NCI-H1417 treated with DMSO at 0.1 percent for 48 hours (cell line): Measurements from ENCODE around the gene RBM8A.

ENCODE experiments used
- DNase-seq: peaks from one replicate; lab custom pipeline; 2025; lab: John Stamatoyannopoulos, UW

Gene RBM8A

DNA sequence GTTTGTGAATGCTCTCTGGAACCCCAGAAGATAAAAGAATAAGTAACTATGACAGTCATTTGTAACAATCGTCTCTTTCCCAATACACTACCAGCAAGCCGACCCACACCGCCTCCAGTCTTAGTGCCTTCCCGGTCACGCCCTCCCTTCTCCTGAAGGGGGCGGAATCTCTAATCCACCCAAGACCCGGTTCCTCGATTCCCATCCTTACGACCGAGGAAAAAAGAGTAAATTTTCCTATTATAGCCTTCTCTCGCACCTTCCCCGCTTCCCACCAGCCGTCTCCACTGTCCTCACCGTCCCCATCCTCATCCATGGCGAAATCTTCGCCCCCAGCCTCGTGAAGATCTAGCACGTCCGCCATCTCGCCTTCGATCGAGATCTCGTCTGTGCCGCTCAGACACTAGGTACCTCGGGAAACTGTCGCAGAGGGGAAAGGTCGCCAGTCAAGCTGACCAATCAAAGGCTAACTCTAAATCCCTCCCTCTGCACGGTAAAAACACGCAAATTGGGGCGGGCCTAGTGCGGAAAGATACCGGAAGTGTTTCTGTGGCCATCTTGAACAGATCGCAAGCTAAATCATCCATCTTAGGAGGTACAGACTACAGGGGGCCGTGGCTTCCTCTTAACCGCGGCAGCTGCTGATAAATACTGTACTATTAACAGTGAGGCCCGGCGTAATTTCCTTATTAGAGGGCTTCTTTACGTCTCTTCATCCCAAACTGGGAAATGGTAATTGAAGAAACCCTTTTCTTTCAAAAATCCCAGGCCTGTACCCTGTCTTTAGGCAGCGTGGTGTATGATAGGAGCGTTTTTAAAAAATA is at the start of gene RBM8A:
RBM8A (minus strand) TSS at position 422 of the 824 bp plus-strand sequence; CDS start at position 364, 58 bp downstream.
- peak; percentile 98 for DNase-seq

DNA sequence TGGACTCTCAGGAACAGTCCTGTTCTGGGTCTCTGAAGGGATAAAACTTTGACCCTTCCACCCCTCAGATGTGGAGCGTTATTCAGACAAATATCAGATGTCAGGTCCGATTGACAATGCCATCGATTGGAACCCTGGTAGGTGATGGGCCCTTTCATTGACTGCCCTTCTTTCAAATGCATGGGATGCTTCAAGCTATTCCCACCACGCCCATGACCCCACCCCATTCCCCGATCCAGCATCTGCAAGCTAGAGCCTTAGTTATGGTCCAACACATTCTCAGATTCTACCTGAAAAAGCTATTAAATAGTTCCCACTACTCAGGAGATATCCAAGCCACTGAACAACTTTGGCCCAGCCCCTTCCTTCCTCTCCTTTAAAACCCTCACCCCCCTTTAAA is 49.7 kb upstream of the RBM8A start:
- DNase-seq = no peak

DNA sequence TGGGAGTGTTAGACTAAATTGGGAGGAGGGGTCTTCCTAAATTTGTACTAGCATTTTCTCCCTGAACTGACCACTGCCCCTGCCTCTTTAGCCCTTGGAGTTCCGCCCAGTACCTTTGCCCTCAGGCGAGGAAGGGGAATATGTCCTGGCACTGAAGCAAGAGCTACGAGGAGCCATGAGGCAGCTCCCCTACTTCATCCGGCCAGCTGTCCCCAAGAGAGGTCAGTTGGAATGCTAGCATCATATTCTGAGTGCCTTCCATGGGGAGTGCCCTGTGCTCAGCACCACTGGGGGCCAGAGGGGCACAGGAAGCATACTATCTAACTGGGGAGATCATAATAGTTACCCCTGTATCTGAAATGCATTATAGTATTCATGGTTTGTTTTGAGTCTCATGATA is 47.9 kb upstream of the RBM8A start:
- no peak for DNase-seq

DNA sequence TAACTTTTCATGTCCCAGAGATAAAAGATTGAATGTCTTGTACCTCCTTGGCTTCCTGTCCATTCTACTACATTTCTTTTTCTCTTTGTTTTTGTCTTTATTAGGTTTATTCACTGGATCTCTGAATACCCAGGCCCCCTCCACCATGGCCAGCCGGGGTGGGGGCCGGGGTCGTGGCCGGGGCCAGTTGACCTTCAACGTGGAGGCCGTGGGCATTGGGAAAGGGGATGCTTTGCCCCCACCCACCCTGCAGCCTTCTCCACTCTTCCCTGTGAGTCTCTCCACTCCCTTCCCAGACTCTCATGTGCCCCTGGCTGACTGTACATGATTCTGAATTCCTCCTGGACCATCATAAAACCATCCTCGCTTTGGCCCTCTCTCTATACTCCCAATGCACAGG is 47.4 kb upstream of the RBM8A start:
- no peak for DNase-seq

DNA sequence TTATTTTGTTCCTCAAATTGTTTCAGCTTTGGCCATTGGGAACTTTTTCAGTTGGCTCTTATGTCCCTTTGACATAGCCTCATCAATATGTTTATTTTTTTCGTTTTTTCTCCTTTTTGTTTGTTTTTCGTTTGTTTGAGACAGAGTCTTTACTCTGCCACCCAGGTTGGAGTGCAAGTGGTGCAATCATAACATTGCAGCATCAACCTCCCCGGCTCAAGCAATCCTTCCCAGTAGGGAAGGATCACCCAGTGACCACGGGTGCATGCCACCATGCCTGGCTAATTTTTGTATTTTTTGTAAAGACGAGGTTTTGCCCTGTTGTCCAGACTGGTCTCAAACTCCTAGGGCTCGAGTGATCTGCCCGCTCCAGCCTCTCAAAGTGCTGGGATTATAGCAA is 45.3 kb upstream of the RBM8A start:
- no peak for DNase-seq

DNA sequence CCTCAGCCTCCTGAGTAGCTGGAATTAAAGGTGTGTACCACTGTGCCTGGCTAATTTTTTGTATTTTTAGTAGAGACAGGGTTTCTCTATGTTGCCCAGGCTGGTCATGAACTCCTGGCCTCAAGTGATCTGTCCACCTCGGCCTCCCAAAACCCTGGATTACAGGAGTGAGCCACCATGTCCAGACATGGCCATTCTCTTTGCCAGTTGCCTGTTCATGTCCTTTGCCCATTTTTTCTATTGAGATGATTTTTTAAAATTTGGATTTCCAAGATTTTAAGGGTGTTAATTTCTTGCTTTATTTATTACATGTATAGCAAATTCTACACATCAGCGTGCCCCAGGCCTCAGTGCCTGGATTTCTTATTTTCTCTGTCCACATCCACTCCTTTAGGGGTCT is 40.0 kb upstream of the RBM8A start:
- no peak for DNase-seq

DNA sequence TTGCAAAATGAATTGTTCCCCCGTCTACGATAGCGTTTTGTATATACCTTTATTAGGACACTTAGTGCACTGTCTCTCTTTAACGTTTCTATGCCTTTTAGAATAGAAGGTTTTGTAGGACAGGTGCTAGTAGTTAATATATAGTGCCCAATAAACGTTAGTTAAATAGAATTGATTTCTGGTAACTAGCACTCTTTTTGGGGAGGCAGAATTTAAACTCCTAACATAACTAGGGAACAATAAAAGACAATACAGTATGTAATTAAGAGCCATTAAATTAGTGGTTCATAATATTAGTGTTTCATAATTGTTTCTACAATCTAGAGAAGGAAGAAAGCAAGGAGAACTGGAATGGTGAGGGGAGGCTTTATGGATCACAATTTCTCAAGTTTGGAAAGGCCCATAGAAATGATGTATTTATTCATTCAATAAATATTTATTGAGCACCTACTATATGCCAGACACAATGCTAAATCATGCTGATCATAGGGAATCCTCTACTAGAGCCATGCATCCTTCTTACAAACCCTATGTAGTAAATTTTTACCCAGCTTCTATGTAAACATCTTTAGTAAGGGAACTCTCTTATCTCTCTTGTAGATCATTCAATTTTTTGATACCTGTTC is 37.9 kb upstream of the RBM8A start:
- DNase-seq = no peak

DNA sequence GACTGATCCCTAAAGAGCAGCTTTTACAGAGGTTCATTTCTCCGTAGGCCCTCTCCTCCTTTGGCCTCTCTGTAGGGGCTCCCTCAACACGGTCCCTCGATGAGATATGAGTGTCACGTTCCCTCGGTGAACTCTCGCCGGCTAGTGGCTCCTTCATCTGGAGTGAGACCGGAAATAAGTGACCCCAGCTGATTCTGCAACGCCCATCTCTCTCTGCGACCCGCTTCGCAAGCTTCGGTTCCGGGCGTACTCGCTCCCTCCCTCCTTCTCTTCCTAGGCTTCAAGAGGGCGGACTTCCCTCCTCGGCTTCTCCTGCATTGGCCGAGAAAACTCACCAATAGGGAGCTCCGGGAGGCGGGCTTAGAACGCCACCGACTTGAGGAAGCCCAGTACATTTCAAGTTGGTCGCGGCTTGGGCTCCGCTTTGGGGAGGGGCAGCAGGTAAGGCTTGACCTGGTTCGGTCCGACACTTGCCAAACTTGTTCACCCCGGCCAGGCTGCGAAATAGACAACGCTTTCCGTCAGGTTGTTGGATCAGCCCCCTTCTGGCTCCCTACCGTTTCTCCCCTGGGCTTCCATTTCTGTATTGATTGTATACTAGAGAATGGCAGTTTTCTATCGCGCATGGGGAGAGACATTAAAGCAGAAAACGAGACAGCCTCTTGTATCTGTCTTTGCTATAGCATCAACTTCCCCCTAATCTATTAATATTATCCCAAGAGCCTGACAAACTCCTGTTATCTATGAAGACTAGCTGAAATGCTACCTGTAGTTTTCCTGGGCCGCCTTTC is 37.2 kb upstream of the RBM8A start, which contains the start of the genes ANKRD34A and POLR3GL:
ANKRD34A (minus strand) TSS at position 248 of the 791 bp plus-strand sequence. CDS start 2,816 bp downstream, outside the sequence.
POLR3GL (plus strand) TSS at position 363 of the 791 bp plus-strand sequence. CDS start 10,176 bp downstream, outside the sequence.
- DNase-seq = peak; percentile 63

DNA sequence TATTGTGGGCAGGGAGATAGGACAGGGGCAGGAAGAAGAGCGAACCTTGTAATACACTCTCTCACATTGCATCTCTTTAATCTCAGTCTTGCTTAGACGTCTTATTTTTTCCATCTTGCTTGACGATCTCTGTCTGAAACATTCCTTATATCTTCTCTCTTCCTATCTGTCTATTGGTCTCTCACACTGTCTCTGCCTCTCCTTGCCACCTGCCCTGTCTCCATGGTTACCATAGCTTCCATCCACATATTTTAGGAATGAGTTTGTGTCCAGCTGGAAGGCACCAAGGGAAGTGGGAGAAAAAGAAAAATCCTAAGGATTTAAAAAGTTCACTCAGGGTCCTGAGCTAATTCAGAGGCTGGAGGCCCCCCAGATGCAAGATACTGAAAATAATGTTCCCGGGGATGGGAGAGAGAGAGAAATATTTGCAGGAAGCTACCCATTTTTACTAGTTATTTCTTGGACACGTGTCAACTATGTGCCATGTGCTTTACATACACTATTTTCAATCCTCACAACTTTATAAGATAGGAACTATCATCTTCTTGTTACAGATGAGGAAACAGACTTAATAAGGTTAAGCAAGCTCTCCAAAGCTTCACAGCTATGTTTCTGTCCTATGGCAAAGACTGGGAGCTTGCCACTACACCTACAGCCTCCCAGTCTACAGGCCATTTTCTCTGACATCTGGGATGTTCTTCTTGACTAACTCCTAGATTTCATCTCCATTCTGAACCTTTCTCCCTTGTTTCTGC is 36.2 kb upstream of the RBM8A start:
- DNase-seq = no peak

DNA sequence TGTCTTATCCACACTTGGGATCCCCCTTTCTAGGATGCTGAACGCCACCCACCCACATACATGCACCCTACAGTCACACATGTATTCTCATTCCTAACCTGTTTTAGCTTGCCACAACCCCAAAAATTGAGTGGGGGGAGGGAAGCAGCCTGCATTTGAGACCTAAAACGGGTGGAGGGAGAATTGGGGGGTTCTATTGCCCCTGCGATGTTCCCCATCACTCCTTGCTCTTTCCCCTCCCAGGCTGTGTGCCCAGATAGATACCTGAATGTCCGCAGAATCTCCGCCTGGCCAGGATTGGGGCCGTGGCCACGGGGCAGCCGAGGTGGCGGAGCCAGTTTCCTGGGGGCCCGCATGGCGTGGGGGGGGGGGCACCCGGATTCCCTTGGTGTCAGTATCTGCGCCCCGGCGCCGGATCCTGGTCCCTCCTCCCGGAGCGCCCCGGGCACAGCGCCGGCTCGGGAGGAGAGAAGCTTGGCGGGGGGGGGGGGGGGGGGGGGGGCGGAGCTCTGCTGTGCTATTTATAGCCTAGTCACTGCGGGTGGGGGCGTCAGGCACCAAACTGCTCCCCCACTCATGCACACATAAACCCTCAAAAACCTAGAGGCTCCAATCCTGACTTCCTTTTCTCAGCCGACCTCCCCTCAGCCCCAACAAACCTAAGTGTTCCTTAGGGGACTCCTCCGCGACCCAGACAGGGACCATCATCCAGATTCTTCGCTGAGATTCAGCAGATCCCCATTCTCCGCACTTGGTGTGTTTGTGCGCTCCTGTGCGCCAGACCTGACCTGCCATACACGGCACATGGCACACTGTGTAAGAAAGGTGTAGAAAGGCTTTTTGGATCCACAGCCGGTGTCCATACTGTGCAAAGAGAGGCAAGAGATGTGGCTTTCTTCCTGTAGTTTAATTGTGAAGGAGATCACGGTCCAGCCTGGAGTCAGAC is 35.1 kb upstream of the RBM8A start:
- no peak for DNase-seq

DNA sequence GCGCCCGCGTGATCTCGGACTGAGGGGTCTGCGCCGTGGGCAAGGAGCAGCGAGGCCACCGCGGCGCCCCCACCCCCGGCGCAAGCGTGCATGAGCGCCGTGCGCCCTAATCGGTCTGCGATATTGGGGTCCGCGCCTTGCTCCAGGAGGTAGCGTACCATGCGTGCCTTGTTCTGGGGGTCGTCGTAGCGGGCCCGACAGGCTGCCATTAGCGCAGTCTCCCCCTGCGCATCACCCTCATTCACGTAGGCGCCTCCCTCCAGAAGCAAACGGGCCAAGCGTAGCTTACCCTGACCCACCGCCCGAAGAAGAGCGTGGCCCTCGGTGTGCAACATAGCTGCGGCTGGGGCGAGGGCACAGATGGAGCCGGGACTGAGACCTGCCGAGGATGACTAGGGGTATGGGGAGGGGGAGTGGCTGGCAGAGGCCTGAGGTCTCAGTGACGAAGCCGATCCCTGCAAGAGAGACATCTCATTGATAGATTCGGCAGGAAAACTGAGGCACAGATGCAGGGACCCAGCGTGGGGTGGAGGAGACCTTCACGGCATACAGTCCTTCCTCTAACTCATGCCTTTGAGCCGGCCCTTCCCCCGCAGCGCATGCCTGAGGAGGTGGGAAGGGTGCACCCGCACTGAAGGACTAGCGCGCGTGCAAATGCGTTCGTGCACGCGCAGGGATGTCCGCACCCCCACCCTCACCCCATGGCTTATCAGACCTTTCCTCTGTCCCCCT is 34.3 kb upstream of the RBM8A start:
- no peak for DNase-seq

DNA sequence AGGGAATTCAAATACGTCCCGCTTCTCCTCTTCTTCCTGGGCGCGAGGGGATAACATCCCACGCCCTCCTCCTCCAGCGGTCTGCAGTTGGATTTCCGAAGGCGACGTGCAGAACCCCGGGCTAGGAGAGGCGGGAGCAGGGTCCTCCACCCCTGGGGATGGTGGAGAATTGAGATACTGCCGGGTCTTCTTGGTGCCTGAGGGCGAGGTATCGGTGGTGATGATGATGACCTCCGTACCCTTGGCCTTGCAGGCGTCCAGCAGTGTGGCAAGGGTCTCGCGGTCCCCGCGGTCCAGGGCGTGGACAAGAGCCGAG is 33.8 kb upstream of the RBM8A start:
- no peak for DNase-seq

DNA sequence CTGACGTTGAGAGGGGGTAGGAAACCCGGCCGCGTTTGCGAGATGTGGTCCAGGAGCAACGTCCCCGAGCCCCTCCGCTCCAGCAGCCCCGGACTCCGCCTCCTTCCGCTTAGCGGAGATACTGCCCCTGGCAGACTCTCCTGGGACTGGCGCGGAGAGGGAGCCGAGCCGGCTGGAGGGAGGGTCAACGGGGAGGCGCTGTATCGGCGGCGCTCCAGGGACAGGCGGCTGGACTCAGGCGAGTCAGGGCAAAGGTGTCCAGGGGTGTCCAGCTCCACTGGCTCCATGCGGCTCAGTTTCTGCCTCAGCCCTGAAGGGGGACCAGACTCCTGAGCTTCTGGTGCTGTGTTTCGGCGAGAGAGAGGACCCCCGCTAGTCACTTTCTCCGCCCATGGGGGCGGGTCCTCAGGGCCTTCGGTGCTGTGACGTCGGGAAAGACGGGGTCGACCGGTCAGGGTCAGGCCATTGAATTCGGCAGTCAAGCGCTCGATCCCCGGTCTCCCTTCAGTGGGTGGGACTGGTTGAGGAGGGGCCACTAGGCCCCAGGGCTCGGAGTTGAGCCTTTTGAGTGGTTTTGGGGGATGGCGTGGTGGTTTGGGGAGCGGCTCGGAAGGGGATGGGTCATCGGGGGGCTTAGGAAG is 33.3 kb upstream of the RBM8A start:
- no peak for DNase-seq

DNA sequence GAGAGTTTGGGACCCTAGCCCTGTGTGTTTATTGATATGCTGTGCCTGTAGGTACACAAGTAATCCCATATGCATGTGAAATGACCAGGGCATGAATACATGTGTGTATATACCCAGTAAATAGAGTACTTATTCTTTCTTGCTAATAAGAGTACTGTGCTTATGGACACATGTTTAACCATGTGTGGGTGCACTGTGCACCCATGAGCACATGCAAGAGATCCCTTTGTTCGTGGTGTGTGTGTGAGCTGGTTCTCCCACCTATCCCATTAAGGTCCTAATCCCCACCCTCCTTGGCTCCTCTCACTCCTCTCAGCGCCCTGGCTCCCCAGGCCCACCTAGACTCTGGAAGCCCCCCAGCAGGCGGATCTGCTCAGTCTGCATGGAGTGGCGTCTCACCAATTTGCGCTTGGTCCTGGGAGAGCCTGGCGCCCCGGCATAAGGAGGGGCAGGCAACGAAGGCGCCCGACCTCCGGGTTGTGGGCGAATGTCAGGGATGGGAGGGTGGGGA is 32.7 kb upstream of the RBM8A start:
- DNase-seq = no peak

DNA sequence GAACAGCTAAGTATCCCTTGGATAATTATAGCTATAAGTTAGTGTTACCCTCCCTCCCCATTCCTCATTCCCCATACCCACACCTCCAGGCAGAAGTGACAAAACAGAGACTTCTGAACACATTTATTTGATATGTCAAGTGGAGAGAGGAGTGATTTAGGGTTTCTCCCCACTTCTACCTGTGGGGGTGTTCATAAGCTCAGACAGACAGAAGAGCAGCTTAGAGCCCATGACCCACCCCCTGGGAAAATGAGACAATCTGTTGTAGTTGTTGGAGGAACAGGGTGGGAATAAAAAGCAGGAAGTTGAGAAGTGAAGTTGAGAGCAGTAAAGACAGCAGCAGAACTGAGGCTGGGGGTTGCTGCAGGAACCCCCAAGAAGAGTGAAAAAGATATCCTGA is 32.0 kb upstream of the RBM8A start:
- DNase-seq = no peak

DNA sequence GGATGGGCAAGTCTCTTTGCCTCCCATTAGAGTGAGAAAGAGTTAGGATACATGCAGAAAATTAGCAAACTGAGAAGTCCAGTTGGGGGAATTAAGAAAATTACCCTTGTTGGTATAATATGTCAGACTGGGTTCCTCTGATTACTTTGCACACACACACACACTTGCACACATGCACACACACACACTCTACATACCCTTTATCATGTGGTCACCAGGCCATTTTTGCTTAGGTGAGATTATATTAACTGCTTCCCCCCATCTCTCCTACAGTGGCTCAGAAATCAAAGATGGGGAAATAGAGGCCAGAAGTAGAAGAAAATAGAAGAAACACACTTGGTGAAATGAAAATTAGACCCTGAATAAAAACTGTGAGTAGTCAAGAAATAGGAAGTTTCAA is 31.4 kb upstream of the RBM8A start:
- no peak for DNase-seq

DNA sequence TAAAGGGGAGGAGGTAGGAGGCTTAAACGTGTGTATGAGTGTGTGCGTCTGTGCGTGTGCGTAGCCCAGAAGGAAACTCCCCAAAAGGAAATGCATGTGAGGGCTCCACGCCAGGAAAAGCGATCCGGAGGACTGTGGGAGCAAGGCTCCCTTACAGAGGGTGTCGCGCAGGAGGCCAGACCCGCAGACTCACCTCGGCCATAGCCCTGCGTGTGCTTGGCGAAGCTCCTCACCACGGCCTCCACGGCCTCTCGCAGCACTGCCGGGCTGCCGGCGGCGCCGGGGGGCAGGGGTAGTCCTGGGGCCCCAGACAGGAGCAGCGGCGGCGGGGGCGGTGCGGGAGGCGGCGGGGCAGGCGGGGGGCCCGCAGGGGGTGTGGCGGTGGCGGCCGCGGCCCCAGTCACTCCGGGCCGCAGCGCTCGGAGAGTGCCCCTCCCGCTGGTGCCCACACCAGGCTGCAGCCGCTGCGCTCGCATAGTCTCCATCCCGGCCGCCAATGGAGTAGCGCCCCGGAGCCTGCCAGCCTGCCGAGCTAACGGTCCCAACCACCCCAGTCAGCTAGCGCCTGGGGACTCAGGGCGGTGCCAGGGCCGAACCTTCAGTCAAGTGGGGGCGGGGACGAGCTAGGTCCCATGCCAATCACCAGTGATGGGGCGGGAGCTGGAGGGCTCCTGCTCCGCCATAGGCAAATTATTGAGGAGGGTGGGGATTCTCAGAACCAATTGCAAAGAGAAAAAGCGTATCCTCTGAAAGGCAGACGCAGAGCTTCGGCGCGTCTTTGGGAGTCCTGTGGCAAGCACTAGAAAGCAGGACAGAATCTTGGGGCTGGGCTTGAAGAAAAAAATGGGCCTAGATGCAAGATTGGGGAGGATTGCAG is 30.4 kb upstream of the RBM8A start, which contains the start of gene LIX1L:
LIX1L (minus strand) TSS at position 575 of the 877 bp plus-strand sequence; CDS start at position 485, 90 bp downstream.
- DNase-seq = peak; percentile 87

DNA sequence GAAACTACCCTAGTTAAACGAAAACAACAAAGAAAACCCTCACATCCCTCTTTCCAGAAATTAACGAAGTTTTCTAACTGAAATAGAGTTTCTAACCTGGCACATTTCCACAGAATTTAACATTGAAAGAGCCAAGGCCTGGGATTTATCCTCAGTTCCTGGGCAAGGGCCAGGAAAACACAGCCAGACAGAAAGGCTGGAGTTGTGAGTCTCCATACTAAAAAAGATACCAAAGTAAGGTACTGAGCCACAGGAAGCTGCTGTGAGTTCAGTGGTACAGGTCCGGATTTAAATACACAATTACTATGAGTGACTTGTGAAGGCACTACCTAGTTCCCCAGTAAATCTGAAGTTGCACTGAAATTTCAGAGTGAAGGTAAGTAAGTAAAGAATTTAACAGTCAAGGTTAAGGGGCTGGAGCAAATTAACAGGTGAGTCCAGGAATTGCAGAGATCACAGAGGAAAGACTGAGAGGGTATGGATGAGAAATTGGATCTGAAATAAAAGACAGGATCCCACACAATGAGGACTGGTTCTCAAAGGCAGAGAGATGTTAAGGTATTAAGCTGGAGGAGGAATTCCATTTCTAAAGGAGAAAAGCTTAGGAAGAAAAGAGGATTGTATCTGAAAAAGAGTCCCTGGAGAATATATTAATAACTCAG is 29.6 kb upstream of the RBM8A start:
- DNase-seq = no peak
